CD4-positive, alpha-beta T cell treated with Interleukin-21 for 1 hour (primary cell): Measurements from ENCODE around the gene SESN3.

ENCODE experiments used
- DNase-seq: peaks from one replicate; pipeline ENCODE4 v3.0.0-alpha.2; 2020

The SESN3 gene

DNA sequence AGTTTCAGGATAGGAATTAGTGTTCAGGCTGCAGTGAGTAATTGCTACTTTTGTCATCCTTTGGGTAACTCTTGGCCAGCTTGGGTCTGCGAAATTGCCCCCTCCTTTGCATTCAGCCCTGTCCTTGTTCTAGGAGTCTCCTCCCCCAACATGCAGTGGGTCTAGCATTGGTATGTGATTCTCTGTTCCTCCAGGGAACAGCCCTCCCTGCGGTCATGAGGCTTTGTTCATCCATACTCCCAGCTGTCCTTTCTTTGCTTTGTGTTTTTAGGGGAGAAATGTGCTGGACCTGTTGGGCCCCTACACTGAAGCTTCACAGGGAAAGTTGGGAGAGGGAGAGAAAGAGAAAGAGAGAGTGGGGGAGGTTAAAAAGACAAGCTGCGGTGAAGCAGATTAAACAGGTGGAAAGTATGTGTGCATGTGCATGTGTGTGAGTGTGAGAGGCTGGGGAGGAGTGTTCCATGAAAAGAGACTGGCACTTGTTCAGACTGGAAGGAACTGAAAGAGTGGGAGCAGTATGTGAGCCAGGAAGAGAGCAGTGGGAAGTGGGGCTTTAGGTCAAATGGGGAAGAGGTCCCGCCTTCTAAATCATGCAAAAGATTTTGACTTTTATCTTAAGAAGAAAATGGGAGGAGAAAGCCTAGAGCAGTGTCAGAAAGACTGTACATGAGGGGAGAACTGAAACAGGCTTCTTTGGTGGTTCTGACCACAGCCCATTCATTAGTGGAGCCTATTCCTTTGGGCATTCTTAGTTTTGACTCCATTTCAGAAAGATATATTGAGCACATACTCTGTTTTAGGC lies 17.9 kb upstream of the SESN3 start:
- no peak for DNase-seq

- no peak for DNase-seq
These were observed 16.9 kb upstream of the SESN3 start for GRCh38 chr11:95247883-95248282.

DNA sequence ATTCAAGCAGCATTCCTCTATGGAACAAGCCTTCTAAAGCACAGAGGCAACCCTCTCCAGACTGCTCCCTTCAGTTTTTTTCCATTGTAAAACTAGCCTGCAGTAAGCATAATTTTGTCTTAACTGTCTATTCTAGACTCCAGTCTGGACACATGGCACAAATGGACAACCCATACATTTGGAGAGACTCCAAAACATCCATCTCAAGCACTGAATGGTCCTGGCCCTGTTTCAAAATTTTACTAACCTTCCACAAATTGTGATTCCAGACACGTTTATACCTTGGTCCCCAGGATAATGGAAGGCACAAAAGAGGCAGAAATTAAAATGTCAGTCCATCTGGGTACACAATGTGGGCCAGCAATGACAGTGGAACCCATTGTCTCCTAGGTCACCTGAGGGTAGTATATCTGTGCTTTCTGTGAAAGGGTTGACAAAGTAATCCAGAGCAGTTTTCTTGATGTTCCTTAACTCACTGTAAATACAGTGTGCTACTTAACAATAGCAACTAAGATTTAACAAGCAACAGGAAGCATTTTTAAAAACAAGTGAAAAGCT lies 16.2 kb upstream of the SESN3 start:
- DNase-seq = no peak

DNA sequence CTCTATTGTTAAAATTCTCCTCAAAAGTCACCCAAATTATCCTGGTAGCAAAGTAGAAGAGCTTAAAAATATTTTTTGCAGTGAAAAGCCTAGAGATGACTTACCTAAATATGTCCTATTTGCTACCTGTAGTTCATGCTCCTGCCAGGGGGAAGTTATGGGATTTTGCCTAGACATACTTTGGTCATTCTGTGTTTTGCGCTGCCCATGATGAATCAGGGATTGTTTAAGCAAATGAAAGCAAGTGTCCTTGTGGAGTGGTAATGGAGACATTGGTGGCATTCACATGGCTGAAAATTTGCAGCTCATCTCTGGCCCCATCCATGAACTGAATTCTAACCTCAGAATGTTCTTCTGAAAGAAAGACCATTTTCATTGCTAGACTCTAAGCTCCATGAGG lies 14.6 kb upstream of the SESN3 start:
- no peak for DNase-seq

GRCh38 chr11:95245038-95245437 lies 14.0 kb upstream of the SESN3 start:
- no peak for DNase-seq

GRCh38 chr11:95243673-95244072 lies 12.7 kb upstream of the SESN3 start:
- no peak for DNase-seq

DNA sequence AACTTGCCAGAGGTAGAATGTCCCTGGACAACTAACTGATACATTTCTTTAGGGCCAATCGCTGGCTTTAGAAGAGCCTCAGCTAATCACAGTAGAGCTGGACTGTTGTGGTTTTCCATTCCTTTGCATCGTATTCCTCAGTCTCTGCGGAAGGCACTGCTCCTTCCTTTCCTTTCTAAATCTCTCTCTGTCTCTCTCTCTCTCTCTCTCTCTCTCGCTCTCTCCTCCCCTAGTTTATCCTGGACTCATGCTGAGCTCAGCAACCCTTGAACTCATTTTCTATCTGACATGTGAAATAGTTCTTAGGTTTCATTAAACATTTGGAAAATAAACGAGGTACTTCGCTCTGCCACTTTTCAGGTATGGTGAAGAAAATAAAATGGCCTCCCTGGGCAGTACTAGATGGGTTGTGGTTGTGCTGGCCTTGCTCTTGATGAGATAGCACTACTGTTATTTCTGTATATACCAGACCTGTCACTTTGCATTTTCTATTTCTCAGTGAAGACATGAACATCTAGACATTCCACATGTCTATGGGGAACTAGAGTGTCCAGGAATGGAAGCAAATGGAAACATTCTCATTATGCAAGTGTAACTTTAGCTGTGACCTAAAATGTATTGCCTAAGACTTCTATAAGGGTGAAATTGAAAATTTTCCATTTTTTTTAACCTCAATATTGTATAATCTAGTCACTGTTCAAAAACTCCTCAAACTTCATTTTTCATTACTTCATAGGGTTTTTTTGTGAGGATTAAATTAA lies 12.0 kb upstream of the SESN3 start:
- no peak for DNase-seq

DNA sequence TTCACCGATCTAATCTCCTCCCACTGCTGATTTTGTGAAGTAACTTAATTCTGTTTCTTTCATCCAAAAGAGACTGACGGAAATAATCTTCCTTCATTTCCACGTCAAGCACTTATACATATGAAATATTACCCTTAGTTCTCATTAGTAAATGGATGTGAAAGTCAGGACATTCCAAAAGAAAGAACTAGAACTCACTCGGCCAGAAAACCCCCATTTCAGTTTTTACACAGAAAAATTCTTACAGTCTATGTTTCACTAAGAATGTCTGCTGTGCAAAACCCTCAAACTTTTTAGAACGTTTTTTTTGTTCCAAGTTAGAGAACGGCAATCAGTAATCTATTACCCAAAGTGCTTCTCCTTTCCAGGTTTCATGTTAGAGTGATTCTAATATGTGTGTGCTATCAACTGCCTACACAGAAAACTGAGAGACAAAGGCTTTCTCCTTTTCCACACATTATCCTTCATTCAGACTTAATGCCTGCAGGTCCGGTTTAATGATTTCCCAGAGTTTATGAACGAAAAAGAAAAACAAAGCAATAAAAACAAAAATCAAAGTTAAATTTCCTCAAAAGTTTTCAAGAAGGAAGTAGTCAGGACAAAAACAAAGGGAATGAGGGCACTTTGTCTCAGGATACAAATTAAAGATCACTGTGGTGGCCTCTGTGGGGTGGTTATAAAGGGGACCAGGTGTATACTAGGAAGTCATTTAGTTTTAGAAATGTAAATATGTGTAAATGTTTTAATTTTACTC lies 11.3 kb upstream of the SESN3 start:
- DNase-seq = no peak

GRCh38 chr11:95241681-95242081 lies 10.7 kb upstream of the SESN3 start:
- DNase-seq = no peak

DNA sequence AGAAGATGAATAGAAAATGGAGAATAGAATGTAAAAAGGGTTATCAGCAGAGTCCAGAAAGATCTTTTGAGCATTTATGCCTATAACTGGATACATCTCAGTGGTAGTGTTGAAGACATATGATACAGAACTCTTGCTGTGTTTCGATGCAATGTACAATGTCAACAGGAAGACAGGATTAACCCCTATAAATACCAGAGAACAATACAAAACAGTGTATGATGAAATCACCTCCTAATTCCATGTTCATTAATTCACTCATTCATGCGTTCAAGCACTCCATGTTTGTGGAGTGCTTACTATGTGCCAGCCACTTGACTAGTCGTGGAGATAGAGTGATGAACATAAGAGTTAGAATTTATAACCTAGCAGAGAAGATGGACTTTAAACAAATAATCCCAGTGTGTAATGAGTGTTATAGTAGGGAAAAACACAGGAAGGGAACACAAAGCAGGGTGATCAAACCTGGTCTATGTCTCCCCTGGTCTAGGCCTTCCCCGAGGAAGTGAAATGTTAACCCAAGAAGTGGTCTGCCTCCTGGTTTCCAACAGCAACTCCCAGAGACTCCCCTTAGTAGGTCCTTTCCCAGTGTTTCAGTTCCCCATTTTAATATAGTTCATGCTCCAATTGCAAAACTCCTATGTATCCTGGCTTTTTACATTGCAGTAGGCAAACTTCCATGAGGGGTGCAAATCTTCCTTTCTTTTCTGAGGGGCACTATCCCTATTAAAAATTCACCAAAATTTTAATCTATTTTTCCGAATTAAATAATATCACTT lies 9.1 kb upstream of the SESN3 start:
- no peak for DNase-seq

GRCh38 chr11:95232666-95233065 lies 1.7 kb upstream of the SESN3 start:
- DNase-seq = no peak

GRCh38 chr11:95231881-95232605 lies 1.0 kb upstream of the SESN3 start:
- DNase-seq = peak; percentile 79

- no peak for DNase-seq
These were observed 234 bp downstream of the SESN3 start for GRCh38 chr11:95230810-95231126.

GRCh38 chr11:95229993-95230809 lies 801 bp downstream of the SESN3 start:
- no peak for DNase-seq

DNA sequence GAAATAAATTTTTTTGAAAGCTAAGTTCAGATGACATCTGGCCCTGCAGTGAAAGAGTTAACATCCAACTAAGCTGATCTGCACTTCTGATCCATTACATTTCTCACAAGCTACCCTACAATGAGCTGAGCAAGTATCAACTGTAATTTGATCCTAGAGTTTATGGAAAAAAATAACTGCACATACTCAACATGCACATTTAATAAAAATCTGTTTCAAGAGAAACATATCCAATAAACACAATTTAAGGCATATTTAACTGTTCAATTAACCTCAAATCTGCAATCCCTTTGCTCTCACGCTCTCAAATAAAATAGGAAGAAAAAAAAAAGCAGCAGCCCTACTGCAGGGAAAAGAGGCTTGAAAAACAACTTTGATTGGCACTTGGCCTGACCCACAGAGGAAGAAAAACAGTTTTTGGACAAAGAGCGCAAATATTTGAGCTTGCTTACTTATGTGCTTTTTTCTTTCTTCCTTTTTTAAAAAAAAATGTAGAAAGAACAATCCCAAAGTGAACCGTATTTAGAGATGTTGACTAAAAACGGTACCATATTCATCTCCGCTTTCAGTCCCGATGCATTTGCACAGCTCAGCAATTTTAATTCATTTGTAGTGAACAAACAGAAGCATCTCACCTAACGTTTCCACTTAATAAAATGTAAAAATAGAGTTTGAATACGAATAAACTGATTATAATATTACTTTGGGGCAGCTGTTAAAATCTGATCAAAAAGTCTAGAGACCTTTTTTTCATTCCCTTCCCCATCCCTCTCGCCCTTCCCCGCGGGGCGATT lies 1.6 kb downstream of the SESN3 start:
- DNase-seq = no peak

GRCh38 chr11:95228081-95228749 lies 2.8 kb downstream of the SESN3 start:
- DNase-seq = no peak

- DNase-seq = peak; percentile 27
These were observed 3.9 kb downstream of the SESN3 start for GRCh38 chr11:95227060-95227459.

DNA sequence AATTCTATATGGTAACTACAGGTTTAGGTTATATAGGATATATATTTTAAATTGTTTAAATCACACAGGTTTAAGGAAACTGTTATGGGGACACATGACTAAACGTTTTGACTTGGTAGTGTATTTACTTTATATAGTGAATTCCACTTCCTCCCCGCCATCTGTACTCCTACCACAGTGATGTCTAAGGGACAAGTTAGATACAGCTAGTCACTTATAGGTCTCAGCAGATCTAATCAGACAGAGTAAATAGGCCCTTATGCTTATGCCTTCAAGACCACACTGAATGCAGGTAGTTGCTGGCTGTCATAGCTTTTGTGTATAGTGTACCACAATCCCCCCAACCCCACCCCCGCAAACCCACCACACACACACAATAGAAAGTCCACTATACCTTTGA lies 8.2 kb downstream of the SESN3 start:
- no peak for DNase-seq

- no peak for DNase-seq
These were observed 11.4 kb downstream of the SESN3 start for GRCh38 chr11:95219599-95219998.

- no peak for DNase-seq
These were observed 12.9 kb downstream of the SESN3 start for GRCh38 chr11:95218149-95218548.
